GM12801 (cell line): ENCODE data around the gene CHTF8.

Source experiments
- TF ChIP-seq, protein P1 (sequence below): IDR thresholded peaks from one replicate; pipeline ENCODE4 v1.5.1; 2011; ENCODE audit warnings: control low read depth; ENCODE audit not compliant: insufficient read length; ENCODE audit errors: extremely low read depth

Gene CHTF8

DNA sequence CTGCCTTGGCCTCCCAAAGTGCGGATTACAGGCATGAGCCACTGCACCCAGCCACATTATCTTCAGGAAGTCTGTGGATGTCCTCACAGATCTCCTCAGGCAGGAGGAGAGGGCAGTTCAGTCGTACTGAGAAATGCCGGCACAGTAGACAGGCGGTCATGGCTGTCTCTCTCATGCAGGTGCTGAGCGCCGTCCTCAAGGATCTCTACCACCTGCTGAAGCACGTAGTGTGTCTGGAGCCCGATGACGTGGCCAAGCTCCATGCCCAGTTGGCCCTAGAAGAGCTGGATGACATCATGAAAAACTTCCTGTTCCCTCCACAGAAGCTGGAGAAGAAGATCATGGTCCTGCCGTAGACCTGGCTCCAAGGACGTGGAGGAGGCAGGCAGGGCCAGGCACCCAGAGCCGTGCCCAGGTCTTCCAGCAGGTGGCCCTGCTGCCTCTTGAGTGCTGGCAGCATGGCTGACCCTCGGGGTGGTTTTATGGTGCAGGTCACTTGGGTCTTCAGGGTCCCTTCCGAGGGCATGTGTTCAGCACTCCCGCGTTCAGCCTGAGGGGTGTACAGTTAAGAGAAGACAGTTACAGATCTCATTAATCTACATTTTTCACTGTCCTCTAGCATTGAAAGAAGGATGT lies 49.0 kb downstream of the CHTF8 start:
- TF ChIP-seq, protein P1, sequence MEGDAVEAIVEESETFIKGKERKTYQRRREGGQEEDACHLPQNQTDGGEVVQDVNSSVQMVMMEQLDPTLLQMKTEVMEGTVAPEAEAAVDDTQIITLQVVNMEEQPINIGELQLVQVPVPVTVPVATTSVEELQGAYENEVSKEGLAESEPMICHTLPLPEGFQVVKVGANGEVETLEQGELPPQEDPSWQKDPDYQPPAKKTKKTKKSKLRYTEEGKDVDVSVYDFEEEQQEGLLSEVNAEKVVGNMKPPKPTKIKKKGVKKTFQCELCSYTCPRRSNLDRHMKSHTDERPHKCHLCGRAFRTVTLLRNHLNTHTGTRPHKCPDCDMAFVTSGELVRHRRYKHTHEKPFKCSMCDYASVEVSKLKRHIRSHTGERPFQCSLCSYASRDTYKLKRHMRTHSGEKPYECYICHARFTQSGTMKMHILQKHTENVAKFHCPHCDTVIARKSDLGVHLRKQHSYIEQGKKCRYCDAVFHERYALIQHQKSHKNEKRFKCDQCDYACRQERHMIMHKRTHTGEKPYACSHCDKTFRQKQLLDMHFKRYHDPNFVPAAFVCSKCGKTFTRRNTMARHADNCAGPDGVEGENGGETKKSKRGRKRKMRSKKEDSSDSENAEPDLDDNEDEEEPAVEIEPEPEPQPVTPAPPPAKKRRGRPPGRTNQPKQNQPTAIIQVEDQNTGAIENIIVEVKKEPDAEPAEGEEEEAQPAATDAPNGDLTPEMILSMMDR: no peak

DNA sequence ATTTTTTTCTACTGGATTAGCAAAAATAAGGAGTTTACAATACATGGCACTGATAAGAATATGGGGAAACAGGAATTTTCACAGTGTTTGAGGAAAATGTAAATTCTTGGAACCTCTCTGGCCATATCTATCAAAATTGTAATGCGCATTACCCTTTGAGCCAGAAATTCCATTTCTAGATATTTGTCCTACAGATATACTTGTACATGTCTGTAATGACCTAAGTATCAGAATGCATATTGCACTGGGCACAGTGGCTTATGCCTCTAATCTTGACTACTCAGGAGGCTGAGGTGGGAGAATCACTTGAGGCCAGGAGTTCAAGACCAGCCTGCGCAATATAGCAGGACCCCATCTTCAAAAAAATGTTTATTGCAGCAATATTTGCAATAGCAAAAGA lies 52.7 kb downstream of the CHTF8 start:
- TF ChIP-seq, protein P1: no peak

DNA sequence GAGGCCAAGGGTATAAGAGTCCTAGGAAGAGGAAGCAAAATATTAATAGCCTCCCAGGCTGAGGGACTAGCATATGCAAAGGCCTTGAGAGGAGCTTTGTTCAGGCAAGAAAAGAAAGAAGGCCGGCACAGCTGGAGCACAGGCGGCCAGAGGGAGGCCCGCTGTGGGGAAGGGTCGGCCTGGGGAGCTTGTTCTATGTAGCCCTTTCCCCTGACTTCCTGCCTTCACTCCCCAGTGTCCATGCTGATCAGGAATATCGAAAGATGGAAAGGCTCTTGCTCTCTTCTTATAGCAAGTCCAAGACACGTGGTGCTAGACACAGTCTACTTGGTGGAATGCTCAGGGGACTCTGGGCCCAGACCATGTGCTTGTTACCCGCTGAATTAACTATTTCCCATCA lies 54.3 kb downstream of the CHTF8 start:
- TF ChIP-seq, protein P1: no peak

DNA sequence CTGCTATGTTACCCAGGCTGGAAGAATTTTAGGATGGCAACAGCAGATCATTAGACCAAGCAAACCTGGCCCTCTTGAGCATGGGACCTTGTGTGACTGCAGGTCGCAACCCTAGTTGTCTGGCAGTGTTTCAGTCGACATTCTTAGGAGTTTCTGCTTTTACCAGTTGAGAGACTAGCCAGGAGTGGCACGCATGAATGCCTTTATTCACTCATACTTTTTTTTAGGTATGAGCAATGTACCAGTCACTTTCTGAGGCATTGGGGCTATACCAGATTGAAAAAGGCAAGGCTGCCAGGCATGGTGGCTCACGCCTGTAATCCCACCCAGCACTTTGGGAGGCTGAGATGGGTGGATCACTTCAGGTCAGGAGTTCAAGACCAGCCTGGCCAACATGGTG lies 55.1 kb downstream of the CHTF8 start:
- TF ChIP-seq, protein P1: no peak

DNA sequence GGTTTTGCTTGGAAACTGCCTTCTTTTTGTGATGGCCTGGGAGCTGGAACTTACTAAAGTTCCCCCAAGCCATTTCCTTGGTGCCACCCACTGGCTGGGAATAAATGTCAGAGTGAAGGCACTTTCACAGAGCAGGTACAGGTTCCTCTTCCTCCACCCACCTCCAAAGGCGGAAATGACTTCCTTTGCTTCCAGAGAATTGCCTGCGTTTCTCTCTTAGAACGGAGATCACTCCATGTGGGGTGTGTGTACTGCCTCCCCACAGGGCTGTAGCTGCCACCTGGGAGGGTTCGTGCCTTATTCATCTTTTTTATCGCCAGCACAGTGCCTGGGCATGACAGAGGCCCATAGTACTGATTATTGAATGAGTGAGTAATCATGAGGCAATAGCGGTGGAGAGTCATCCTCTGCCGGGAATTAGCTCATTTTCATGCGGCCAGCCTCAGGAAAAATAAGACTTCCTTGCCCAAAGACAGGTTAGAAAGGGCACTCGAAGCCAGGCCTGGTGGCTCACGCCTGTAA lies 59.1 kb downstream of the CHTF8 start:
- TF ChIP-seq, protein P1: no peak

DNA sequence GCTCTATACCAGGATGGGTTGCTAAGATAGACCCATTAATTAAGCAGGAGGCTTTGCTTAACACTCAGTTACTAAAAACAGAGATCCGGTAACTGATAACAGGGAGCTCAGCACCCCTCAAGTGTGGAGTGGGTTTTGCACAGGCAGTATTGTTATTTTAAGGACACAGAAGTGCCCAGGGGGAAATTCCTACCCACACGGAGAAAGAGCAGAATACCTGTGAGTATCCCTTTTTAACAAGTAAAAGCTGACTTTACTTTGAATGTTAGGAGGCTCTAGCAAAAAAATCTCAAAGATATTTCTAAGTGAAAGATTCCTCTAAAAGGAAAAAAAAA lies 59.8 kb downstream of the CHTF8 start:
- TF ChIP-seq, protein P1: no peak

DNA sequence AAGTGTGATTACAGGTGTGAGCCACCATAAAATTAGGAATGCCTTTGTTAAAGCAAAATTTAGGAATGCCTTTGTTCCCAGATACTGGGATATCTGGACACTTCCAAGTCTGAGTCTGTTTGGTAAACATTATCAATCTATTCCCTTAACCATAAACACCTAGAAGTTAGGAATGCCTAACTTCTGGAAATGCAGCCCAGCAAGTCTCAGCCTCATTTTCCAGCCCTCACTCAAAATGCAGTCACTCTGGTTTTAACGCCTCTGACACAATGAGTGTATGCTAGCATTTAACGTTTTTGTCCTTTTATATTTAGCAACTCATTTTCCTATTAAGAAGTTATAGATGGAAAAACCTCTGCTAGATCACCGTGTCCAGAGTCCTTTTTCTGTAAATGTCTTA lies 61.4 kb downstream of the CHTF8 start:
- TF ChIP-seq, protein P1: no peak

DNA sequence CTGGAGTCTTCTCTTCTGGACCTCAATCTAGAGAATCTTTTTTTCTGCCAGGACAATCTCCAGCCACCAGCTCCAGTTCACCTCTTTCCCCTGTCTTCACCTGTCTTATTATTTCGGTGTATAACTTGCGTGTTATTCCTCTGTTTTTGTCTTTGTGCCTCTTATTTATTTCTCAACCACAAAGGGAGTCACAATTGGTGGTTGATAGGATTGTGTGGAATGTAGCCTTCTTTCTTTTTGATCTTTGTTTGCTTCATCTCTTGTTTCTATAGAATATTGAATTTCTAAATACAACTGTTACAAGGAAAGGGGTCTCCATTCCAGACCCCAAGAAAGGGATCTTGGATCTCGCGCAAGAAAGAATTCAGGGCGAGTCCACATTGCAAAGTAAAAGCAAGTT lies 62.9 kb downstream of the CHTF8 start:
- TF ChIP-seq, protein P1: no peak
